Spinal cord (tissue), 10 donors: ENCODE results near the gene ZDHHC18. TPM values are rescaled to one million over a fixed set of nuclear protein-coding genes. Genes with fewer than 3 reads are reported as not detected.
"Not testable (repeated sequence)": the region's sequence is repeated elsewhere in the genome, so short reads cannot be mapped to it uniquely, and the experiment has no call there.

Experiments
- DNase-seq, 6 donors: peaks; one replicate each; pipeline versions ENCODE4 v3.0.0 to v3.0.0-alpha.2; 2013 to 2015; ENCODE audit warnings: low spot score in 6 of 6, low read depth in 4 of 6
- H3K27ac ChIP-seq: one replicate; pipeline ENCODE4 v1.5.1; 2013; ENCODE audit warnings: low read depth, low read length, control low read depth
- H3K27me3 ChIP-seq: one replicate; pipeline ENCODE4 v1.6.1; 2013; ENCODE audit warnings: low read length; ENCODE audit not compliant: control insufficient read depth, insufficient read depth
- H3K36me3 ChIP-seq: one replicate; pipeline ENCODE4 v1.6.1; 2013; ENCODE audit warnings: low read length; ENCODE audit not compliant: control insufficient read depth, insufficient read depth
- H3K4me1 ChIP-seq: one replicate; pipeline ENCODE4 v1.6.1; 2013; ENCODE audit warnings: low read length; ENCODE audit not compliant: control insufficient read depth, insufficient read depth
- H3K4me3 ChIP-seq: one replicate; pipeline ENCODE4 v1.5.1; 2013; ENCODE audit warnings: low read depth, low read length, control low read depth
- H3K9me3 ChIP-seq: one replicate; pipeline ENCODE4 v1.6.1; 2013; ENCODE audit warnings: low read length; ENCODE audit not compliant: control insufficient read depth, insufficient read depth
- WGBS: methylation state at CpG from one replicate; pipeline ENCODE4 v1.1.5; 2013; ENCODE audit warnings: missing lambda C conversion rate; ENCODE audit not compliant: insufficient coverage; 5-methylcytosine and 5-hydroxymethylcytosine counted together
- polyA plus RNA-seq, 2 donors: library from polyadenylated mRNA; unstranded; fragments of 120-200 nt; gene quantifications; one replicate each; pipeline ENCODE4 v1.2.1, GENCODE V29; 2013; ENCODE audit not compliant: insufficient read length in 2 of 2
- total RNA-seq, 2 donors: library from RNA; depleted of rRNA in 1 of 2; stranded (reverse); fragments of 120-200 nt in 1 of 2; fragments of >200 nt in 1 of 2; gene quantifications; one replicate each; pipeline versions ENCODE4 v1.2.3 to v1.2.4, GENCODE V29; 2013 to 2014
- donor health status: healthy.

Gene ZDHHC18
- total and polyA plus RNA-seq, 4 donors: 6.8 to 35.3 (median 22.1) TPM

DNA sequence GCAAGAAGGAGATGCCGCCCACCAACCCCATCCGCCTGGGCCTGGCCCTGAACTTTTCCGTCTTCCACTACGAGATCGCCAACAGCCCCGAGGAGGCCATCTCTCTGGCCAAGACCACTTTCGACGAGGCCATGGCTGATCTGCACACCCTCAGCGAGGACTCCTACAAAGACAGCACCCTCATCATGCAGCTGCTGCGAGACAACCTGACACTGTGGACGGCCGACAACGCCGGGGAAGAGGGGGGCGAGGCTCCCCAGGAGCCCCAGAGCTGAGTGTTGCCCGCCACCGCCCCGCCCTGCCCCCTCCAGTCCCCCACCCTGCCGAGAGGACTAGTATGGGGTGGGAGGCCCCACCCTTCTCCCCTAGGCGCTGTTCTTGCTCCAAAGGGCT, 37.2 kb downstream of the ZDHHC18 start:
- no peaks in the 10 kb centered on the region for H3K9me3 ChIP-seq
- no peak overlapping the region for H3K4me3 ChIP-seq
- WGBS: 73% methylated on average over 8 of the region's 20 CpGs
- peaks cover 13% of the 10 kb centered on the region for H3K36me3 ChIP-seq
- DNase-seq: no peak
- H3K27ac ChIP-seq: no peak overlapping the region
- H3K27me3 ChIP-seq: no peaks in the 10 kb centered on the region
- peaks cover 26% of the 10 kb centered on the region for H3K4me1 ChIP-seq

- peak; percentile 87 to 99 (median 94) for DNase-seq
- WGBS: 0% methylated on average over 75 of the region's 75 CpGs
- H3K9me3 ChIP-seq: no peaks in the 10 kb centered on the region
- H3K4me1 ChIP-seq: peaks cover 26% of the 10 kb centered on the region
- peak overlapping the region; percentile 93 for H3K27ac ChIP-seq
- H3K27me3 ChIP-seq: no peaks in the 10 kb centered on the region
- peaks cover 8% of the 10 kb centered on the region for H3K36me3 ChIP-seq
- peak overlapping the region; percentile 78 for H3K4me3 ChIP-seq
Measured at GRCh38 chr1:26864610-26865480, 38.4 kb downstream of the ZDHHC18 start.

DNA sequence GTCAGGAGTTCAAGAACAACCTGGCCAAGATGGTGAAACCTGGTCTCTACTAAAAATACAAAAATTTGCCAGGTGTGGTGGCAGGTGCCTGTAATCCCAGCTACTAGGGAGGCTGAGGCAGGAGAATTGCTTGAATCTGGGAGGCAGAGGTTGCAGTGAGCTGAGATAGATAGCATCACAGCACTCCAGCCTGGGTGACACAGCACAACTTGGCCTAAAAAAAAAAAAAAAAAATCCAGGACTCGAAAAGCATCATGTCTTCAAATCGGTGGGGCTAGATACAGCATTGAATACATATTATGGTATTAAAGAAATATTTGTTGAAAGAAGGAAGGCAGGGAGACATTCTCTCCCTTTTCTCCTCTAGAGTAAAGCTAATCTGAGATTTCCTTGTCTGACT, 46.6 kb downstream of the ZDHHC18 start:
- DNase-seq, H3K4me1 ChIP-seq, H3K4me3 ChIP-seq, H3K9me3 ChIP-seq, H3K27me3 ChIP-seq, H3K27ac ChIP-seq: not testable (repeated sequence)
- WGBS: no CpG with 5 or more reads among the region's 2 CpGs
- peaks cover 15% of the 10 kb centered on the region for H3K36me3 ChIP-seq

DNA sequence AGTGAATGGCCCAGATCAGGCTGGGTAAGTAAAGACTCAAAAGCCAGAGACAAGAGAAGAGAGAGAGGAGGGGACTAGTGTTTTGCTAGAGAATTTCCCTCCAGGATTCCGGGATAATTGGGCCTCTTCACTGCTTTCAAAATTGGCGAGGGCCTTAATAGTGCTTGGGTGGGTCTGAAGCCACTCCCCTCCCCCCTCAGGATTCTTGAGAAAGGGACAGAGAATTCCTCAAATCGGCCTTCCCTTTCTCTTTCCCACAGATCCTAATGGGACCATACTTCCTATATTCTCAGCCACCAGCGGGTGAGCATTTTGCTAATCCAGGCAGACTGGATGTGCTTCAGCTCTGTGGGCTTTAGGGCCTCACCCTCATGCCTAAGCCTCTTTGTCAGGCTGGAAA, 48.4 kb downstream of the ZDHHC18 start:
- no peak overlapping the region for H3K27ac ChIP-seq
- H3K9me3 ChIP-seq: no peaks in the 10 kb centered on the region
- DNase-seq: no peak
- peaks cover 3% of the 10 kb centered on the region for H3K4me1 ChIP-seq
- peaks cover 31% of the 10 kb centered on the region for H3K36me3 ChIP-seq
- no peak overlapping the region for H3K4me3 ChIP-seq
- WGBS: 65% methylated on average over 2 of the region's 4 CpGs
- no peaks in the 10 kb centered on the region for H3K27me3 ChIP-seq

DNA sequence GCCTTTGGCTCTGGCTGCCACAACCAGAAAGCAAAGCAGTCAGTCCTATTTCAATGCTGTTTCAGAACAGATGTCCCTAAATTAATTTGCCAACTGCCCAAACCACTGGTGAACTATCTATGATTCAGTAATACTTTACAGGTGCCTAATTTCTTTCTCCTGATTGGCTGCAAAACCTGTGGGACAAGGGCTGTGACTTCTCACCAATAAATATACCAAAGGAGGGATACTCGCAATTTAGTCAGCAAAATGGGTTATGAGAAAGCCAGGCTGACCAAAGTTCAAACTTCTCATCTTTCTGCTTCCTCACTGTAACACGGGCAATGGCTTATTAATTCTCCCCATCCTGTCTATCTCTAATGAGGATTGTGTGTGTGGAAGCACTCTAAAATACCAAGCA, 50.8 kb downstream of the ZDHHC18 start:
- DNase-seq: no peak
- H3K36me3 ChIP-seq: peaks cover 49% of the 10 kb centered on the region
- no peaks in the 10 kb centered on the region for H3K27me3 ChIP-seq
- no peak overlapping the region for H3K4me3 ChIP-seq
- no peak overlapping the region for H3K27ac ChIP-seq
- H3K9me3 ChIP-seq: no peaks in the 10 kb centered on the region
- peaks cover 3% of the 10 kb centered on the region for H3K4me1 ChIP-seq
- WGBS: no CpG with 5 or more reads among the region's 2 CpGs

GRCh38 chr1:26879793-26880192, 53.3 kb downstream of the ZDHHC18 start:
- no CpG with 5 or more reads among the region's 4 CpGs for WGBS
- Histone ChIP-seq H3K9me3 (no peaks in the 10 kb centered on the region), H3K4me1 (peaks cover 3% of the 10 kb centered on the region), H3K27ac (no peak overlapping the region), H3K36me3 (peaks cover 68% of the 10 kb centered on the region), H3K4me3 (no peak overlapping the region), H3K27me3 (no peaks in the 10 kb centered on the region)
- no peak for DNase-seq

GRCh38 chr1:26881611-26882010, 55.1 kb downstream of the ZDHHC18 start:
- H3K27ac ChIP-seq, H3K4me3 ChIP-seq, H3K4me1 ChIP-seq, H3K27me3 ChIP-seq, H3K9me3 ChIP-seq, DNase-seq: not testable (repeated sequence)
- peaks cover 82% of the 10 kb centered on the region for H3K36me3 ChIP-seq
- 100% methylated on average over 4 of the region's 6 CpGs for WGBS

GRCh38 chr1:26882696-26883463, 56.4 kb downstream of the ZDHHC18 start:
- peaks cover 86% of the 10 kb centered on the region for H3K36me3 ChIP-seq
- H3K27me3 ChIP-seq: no peaks in the 10 kb centered on the region
- no peak for DNase-seq
- 89% methylated on average over 5 of the region's 5 CpGs for WGBS
- H3K9me3 ChIP-seq: no peaks in the 10 kb centered on the region
- no peak overlapping the region for H3K27ac ChIP-seq
- no peak overlapping the region for H3K4me3 ChIP-seq
- H3K4me1 ChIP-seq: no peaks in the 10 kb centered on the region

GRCh38 chr1:26887125-26887524, 60.6 kb downstream of the ZDHHC18 start:
- Histone ChIP-seq H3K27ac (no peak overlapping the region), H3K36me3 (peaks cover 74% of the 10 kb centered on the region), H3K4me1 (peaks cover 19% of the 10 kb centered on the region), H3K9me3 (no peaks in the 10 kb centered on the region), H3K4me3 (no peak overlapping the region), H3K27me3 (no peaks in the 10 kb centered on the region)
- DNase-seq: peak in 2 of 6 donors; percentile 9 to 25
- no CpG with 5 or more reads among the region's 1 CpG for WGBS
